Caco-2 (cell line): ENCODE results near the gene TRMT10B. TPM values are rescaled to one million over a fixed set of nuclear protein-coding genes. Genes with fewer than 3 reads are reported as not detected.
"Not testable (repeated sequence)": the region's sequence is repeated elsewhere in the genome, so short reads cannot be mapped to it uniquely, and the experiment has no call there.

Experiments used
- BruUV-seq: library from RNA; stranded (reverse); fragments of 400-500 nt; replicated peaks from 2 replicates; lab custom pipeline; 2021; lab: Mats Ljungman, UMichigan
- CTCF ChIA-PET: fragments of 300-600 bp; sonication (Branson Sonifier 250); formaldehyde crosslinking; loops from one replicate; lab custom pipeline; 2022; ENCODE audit warnings: antibody characterized with exemption; lab: Charles Lee
- POLR2A ChIA-PET: fragments of 300-600 bp; sonication (Branson Sonifier 250); formaldehyde crosslinking; loops from one replicate; lab custom pipeline; 2022; ENCODE audit warnings: antibody characterized with exemption; lab: Charles Lee
- DNase-seq, 2 experiments: peaks; one replicate each; pipeline versions ENCODE4 v3.0.0 to v3.0.0-alpha.2; 2020 to 2022
- H3K27me3 ChIP-seq: replicated peaks from 2 replicates; pipeline ENCODE4 v1.6.0; 2011; ENCODE audit warnings: low read length; ENCODE audit not compliant: control insufficient read depth, insufficient read depth
- H3K36me3 ChIP-seq: 2 replicates; pipeline ENCODE4 v1.5.1; 2011; ENCODE audit warnings: low read length; ENCODE audit not compliant: control insufficient read depth, insufficient read depth
- H3K4me1 ChIP-seq: fragments of 250-450 bp; sonication (Bioruptor Pico); 2 replicates; pipeline ENCODE4 v1.5.1; 2020; ENCODE audit warnings: mild to moderate bottlenecking
- H3K4me3 ChIP-seq: 2 replicates; pipeline ENCODE4 v1.5.1; 2011; ENCODE audit warnings: low read depth, mild to moderate bottlenecking, control low read depth, low read length
- H3K9me3 ChIP-seq: fragments of 250-450 bp; sonication (Bioruptor Pico); 2 replicates; pipeline ENCODE4 v1.5.1; 2020; ENCODE audit warnings: mild to moderate bottlenecking, moderate library complexity
- H3K27ac Mint-ChIP-seq: one replicate; pipeline ENCODE4 v1.8.0; 2022; ENCODE audit warnings: mixed read lengths; ENCODE audit not compliant: unreplicated experiment
- H3K27me3 Mint-ChIP-seq: one replicate; pipeline ENCODE4 v1.8.0; 2022; ENCODE audit warnings: mixed read lengths; ENCODE audit not compliant: insufficient read depth, unreplicated experiment
- H3K36me3 Mint-ChIP-seq: one replicate; pipeline ENCODE4 v1.8.0; 2022; ENCODE audit warnings: mild to moderate bottlenecking, mixed read lengths; ENCODE audit not compliant: insufficient read depth, unreplicated experiment
- H3K4me1 Mint-ChIP-seq: one replicate; pipeline ENCODE4 v1.8.0; 2022; ENCODE audit warnings: low read depth, mixed read lengths; ENCODE audit not compliant: unreplicated experiment
- H3K4me3 Mint-ChIP-seq: one replicate; pipeline ENCODE4 v1.8.0; 2022; ENCODE audit warnings: mild to moderate bottlenecking, moderate library complexity, mixed read lengths; ENCODE audit not compliant: unreplicated experiment
- H3K9me3 Mint-ChIP-seq: one replicate; pipeline ENCODE4 v1.8.0; 2022; ENCODE audit warnings: mixed read lengths; ENCODE audit not compliant: unreplicated experiment
- CTCF ChIP-seq, 2 experiments: fragments of 200-600 bp in 1 of 2; IDR thresholded peaks; 1 replicate in 1 of 2; 2 replicates in 1 of 2; pipeline versions ENCODE4 v1.5.1 to v1.8.0; 2011 to 2022; ENCODE audit warnings: antibody characterized with exemption in 1 of 2, control low read depth in 1 of 2, inconsistent platforms in 1 of 2, low read depth in 1 of 2, low read length in 1 of 2, mild to moderate bottlenecking in 1 of 2, moderate library complexity in 1 of 2; ENCODE audit not compliant: insufficient read depth in 1 of 2, severe bottlenecking in 1 of 2, unreplicated experiment in 1 of 2
- intact Hi-C: fragments of 100-400 bp; cut with micrococcal nuclease; formaldehyde crosslinking; loops from one replicate; pipeline ENCODE4 v1.10.0; 2022; ENCODE audit not compliant: unreplicated experiment
- total RNA-seq: library from RNA; stranded (reverse); gene quantifications from 2 replicates; pipeline ENCODE4 v1.2.3, GENCODE V29; 2022

TRMT10B gene
- total RNA-seq, 1 experiment from 2014 or later: 7.8 TPM

DNA sequence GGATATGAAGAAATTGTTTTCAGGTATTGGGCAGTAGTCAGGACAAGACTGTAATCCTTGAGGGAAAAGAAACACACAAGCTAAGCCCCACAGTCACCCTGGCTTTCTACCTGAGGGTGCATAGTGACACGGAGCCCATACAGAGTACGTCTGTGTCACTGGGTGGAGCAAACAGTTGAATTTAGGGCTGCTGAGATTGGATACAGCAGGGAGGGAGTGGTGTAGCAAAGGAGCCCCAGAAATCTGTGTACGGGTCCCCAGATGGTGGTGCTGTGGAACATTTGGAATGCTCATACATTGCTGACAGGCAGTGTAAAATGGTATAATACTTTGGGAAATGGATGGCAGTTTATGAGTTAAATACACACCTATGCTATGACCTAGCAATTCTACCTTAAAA lies 5.1 kb downstream of the TRMT10B start:
- Histone ChIP-seq H3K4me1 (no peaks in the 10 kb centered on the region), H3K27me3 (no peaks in the 10 kb centered on the region), H3K4me3 (no peak overlapping the region), H3K36me3 (no peaks in the 10 kb centered on the region), H3K9me3 (no peaks in the 10 kb centered on the region)
- CTCF ChIA-PET: no interaction called here
- no peaks in the 10 kb centered on the region for H3K9me3 Mint-ChIP-seq
- no TSS peak for BruUV-seq
- no peak for DNase-seq
- H3K36me3 Mint-ChIP-seq: peaks cover 4% of the 10 kb centered on the region
- no peak overlapping the region for H3K4me3 Mint-ChIP-seq
- intact Hi-C loops: no loop called here
- peaks cover 11% of the 10 kb centered on the region for H3K4me1 Mint-ChIP-seq
- no peak overlapping the region for H3K27ac Mint-ChIP-seq
- TF ChIP-seq CTCF (IDR thresholded peaks at IDR 0.05; ENCODE audit: insufficient read depth in 1 of 2, low read depth in 1 of 2, low read length in 1 of 2, severe bottlenecking in 1 of 2, unreplicated experiment in 1 of 2): no peak
- H3K27me3 Mint-ChIP-seq: no peaks in the 10 kb centered on the region
- POLR2A ChIA-PET: no interaction called here

GRCh38 chr9:37760416-37761161 lies 7.0 kb downstream of the TRMT10B start:
- H3K36me3 Mint-ChIP-seq: peaks cover 10% of the 10 kb centered on the region
- BruUV-seq: no TSS peak
- Histone ChIP-seq H3K9me3 (no peaks in the 10 kb centered on the region), H3K27me3 (no peaks in the 10 kb centered on the region), H3K36me3 (no peaks in the 10 kb centered on the region), H3K4me1 (no peaks in the 10 kb centered on the region), H3K4me3 (no peak overlapping the region)
- POLR2A ChIA-PET: no interaction called here
- TF ChIP-seq CTCF (IDR thresholded peaks at IDR 0.05; ENCODE audit: insufficient read depth in 1 of 2, low read depth in 1 of 2, low read length in 1 of 2, severe bottlenecking in 1 of 2, unreplicated experiment in 1 of 2): no peak
- intact Hi-C loops: no loop called here
- H3K4me1 Mint-ChIP-seq: peaks cover 6% of the 10 kb centered on the region
- no peak for DNase-seq
- H3K27me3 Mint-ChIP-seq: no peaks in the 10 kb centered on the region
- H3K9me3 Mint-ChIP-seq: no peaks in the 10 kb centered on the region
- H3K4me3 Mint-ChIP-seq: no peak overlapping the region
- CTCF ChIA-PET: interaction anchor here (0.6 kb wide), 1 partner anchor 376 kb away, joined by 3 read pairs; no protein-coding TSS in a partner anchor
- no peak overlapping the region for H3K27ac Mint-ChIP-seq

DNA sequence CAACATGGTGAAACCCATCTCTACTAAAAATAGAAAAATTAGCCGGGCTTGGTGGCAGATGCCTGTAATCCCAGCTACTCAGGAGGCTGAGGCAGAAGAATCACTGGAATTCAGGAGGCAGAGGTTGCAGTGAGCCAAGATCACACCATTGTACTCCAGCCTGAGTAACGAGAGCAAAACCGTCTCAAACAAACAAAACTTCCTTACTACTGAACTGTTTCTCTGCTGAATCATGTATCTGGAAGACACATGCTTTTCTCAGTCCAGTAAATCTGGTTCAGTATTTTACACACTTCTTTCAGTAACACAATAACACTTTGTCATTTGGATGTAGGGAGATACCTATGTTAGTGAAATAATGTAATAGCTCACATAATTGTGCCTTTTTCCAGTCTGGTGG lies 7.9 kb downstream of the TRMT10B start:
- Mint-ChIP-seq H3K4me3 (no peak overlapping the region), H3K9me3 (no peaks in the 10 kb centered on the region), H3K27ac (no peak overlapping the region), H3K36me3 (peaks cover 12% of the 10 kb centered on the region), H3K4me1 (peaks cover 6% of the 10 kb centered on the region), H3K27me3 (no peaks in the 10 kb centered on the region)
- Histone ChIP-seq H3K4me1 (no peaks in the 10 kb centered on the region), H3K9me3 (no peaks in the 10 kb centered on the region), H3K4me3 (no peak overlapping the region), H3K36me3 (no peaks in the 10 kb centered on the region), H3K27me3 (no peaks in the 10 kb centered on the region)
- no peak for DNase-seq
- BruUV-seq: no TSS peak
- ChIA-PET CTCF (no interaction called here), POLR2A (no interaction called here)
- no peak for TF ChIP-seq CTCF (IDR thresholded peaks at IDR 0.05; ENCODE audit: insufficient read depth in 1 of 2, low read depth in 1 of 2, low read length in 1 of 2, severe bottlenecking in 1 of 2, unreplicated experiment in 1 of 2)
- intact Hi-C loops: no loop called here

DNA sequence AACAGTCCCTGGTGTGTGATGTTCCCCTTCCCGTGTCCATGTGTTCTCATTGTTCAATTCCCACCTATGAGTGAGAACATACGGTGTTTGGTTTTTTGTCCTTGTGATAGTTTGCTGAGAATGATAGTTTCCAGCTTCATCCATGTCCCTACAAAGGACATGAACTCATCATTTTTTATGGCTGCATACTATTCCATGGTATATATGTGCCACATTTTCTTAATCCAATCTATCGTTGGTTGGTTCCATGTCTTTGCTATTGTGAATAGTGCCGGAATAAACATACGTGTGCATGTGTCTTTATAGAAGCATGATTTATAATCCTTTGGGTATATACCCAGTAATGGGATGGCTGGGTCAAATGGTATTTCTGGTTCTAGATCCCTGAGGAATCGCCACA lies 11.7 kb downstream of the TRMT10B start:
- H3K9me3 Mint-ChIP-seq, H3K4me3 ChIP-seq, H3K9me3 ChIP-seq, H3K27ac Mint-ChIP-seq, H3K4me1 ChIP-seq, intact Hi-C loops, POLR2A ChIA-PET, H3K27me3 Mint-ChIP-seq, H3K4me3 Mint-ChIP-seq, DNase-seq, H3K36me3 ChIP-seq, CTCF ChIA-PET, H3K4me1 Mint-ChIP-seq, H3K27me3 ChIP-seq, BruUV-seq: not testable (repeated sequence)
- H3K36me3 Mint-ChIP-seq: peaks cover 12% of the 10 kb centered on the region
